Liver (tissue), 3 donors: ENCODE measurements around the gene MSH3.

ENCODE experiments used
- EGR1 ChIP-seq, 2 donors: IDR thresholded peaks; 2 replicates each; pipeline ENCODE4 v1.6.1; 2016 to 2018; ENCODE audit warnings: antibody characterized with exemption in 2 of 2, low read depth in 2 of 2
- FOXA1 ChIP-seq: IDR thresholded peaks from 2 replicates; pipeline ENCODE4 v1.6.1; 2016; ENCODE audit warnings: antibody characterized with exemption
- HNF4A ChIP-seq, 2 donors: conservative IDR thresholded peaks; 2 replicates each; pipeline ENCODE4 v1.6.1; 2016; ENCODE audit warnings: antibody characterized with exemption in 2 of 2, mild to moderate bottlenecking in 2 of 2
- HNF4G ChIP-seq: IDR thresholded peaks from 2 replicates; pipeline ENCODE4 v1.6.1; 2016; ENCODE audit warnings: antibody characterized with exemption
- MAX ChIP-seq: IDR thresholded peaks from 2 replicates; pipeline ENCODE4 v1.6.1; 2016; ENCODE audit warnings: antibody characterized with exemption
- RAD21 ChIP-seq, 2 donors: IDR thresholded peaks; 2 replicates each; pipeline ENCODE4 v1.6.1; 2016; ENCODE audit warnings: antibody characterized with exemption in 2 of 2, mild to moderate bottlenecking in 2 of 2
- REST ChIP-seq: IDR thresholded peaks from 2 replicates; pipeline ENCODE4 v1.6.1; 2016; ENCODE audit warnings: antibody characterized with exemption, mild to moderate bottlenecking
- SP1 ChIP-seq: IDR thresholded peaks from 2 replicates; pipeline ENCODE4 v1.6.1; 2018; ENCODE audit warnings: antibody characterized with exemption, mild to moderate bottlenecking
- TAF1 ChIP-seq: conservative IDR thresholded peaks from 2 replicates; pipeline ENCODE4 v1.6.1; 2016; ENCODE audit warnings: antibody characterized with exemption, mild to moderate bottlenecking
- TF ChIP-seq, protein P1 (sequence below): fragments of 150-350 bp; IDR thresholded peaks from 2 replicates; pipeline ENCODE4 v1.5.1; 2017; ENCODE audit warnings: improper control_type of control experiment, low read depth, low read length; ENCODE audit not compliant: missing input control
- donor health status: healthy.
- donor health status: healthy.

DNA sequence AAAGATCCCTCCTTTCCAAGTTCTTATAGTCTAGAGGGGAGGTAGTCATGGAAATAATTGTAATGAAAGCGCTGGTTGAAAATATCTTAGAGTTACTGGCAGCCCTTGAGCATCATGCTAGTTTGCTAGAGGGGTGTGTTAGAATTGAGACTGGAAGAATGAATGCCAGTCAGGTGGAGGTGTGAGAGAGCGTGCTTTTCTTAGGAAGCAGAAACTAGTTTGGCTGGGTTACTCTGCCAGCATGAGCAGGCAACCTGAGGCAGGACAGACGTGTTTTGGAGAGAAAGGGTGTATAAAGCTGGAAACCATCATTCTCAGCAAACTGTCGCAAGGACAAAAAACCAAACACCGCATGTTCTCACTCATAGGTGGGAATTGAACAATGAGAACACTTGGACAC is 43.9 kb downstream of the MSH3 start:
- TF ChIP-seq MAX (no peak), EGR1 (IDR thresholded peaks at IDR 0.05; ENCODE audit: low read depth in 2 of 2) (no peak), TAF1 (no peak), RAD21 (IDR thresholded peaks at IDR 0.05) (no peak), REST (no peak), HNF4G (no peak), HNF4A (conservative IDR thresholded peaks at IDR 0.05) (no peak), SP1 (no peak), FOXA1 (no peak)
- TF ChIP-seq, protein P1, sequence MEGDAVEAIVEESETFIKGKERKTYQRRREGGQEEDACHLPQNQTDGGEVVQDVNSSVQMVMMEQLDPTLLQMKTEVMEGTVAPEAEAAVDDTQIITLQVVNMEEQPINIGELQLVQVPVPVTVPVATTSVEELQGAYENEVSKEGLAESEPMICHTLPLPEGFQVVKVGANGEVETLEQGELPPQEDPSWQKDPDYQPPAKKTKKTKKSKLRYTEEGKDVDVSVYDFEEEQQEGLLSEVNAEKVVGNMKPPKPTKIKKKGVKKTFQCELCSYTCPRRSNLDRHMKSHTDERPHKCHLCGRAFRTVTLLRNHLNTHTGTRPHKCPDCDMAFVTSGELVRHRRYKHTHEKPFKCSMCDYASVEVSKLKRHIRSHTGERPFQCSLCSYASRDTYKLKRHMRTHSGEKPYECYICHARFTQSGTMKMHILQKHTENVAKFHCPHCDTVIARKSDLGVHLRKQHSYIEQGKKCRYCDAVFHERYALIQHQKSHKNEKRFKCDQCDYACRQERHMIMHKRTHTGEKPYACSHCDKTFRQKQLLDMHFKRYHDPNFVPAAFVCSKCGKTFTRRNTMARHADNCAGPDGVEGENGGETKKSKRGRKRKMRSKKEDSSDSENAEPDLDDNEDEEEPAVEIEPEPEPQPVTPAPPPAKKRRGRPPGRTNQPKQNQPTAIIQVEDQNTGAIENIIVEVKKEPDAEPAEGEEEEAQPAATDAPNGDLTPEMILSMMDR = no peak
